Activated CD8-positive, alpha-beta memory T cell treated with anti-CD3 and anti-CD28 coated beads, Interleukin-2, amount 10 ng/mL, durations not matched to agents 7 days and 5 days (primary cell): ENCODE measurements around the gene GTF3A. TPM values are rescaled to one million over a fixed set of nuclear protein-coding genes. Genes with fewer than 3 reads are reported as not detected.
"Not testable (repeated sequence)": the region's sequence is repeated elsewhere in the genome, so short reads cannot be mapped to it uniquely, and the experiment has no call there.

Experiments
- ATAC-seq: fragments of 150-1000 bp; cut with Tn5 transposase; one replicate; pipeline ENCODE4 v1.10.0; 2021; ENCODE audit warnings: moderate library complexity
- CTCF ChIA-PET: fragments of 350-600 bp; sonication (Branson Sonifier 250); formaldehyde crosslinking; loops from one replicate; lab custom pipeline; 2021; ENCODE audit warnings: antibody characterized with exemption; lab: Charles Lee
- DNase-seq: peaks from one replicate; pipeline ENCODE4 v3.0.0-alpha.2; 2020
- H3K27ac Mint-ChIP-seq: one replicate; pipeline ENCODE4 v1.8.0; 2021; ENCODE audit warnings: mild to moderate bottlenecking, mixed read lengths
- H3K27me3 Mint-ChIP-seq: one replicate; pipeline ENCODE4 v1.8.0; 2021; ENCODE audit warnings: mixed read lengths
- H3K36me3 Mint-ChIP-seq: one replicate; pipeline ENCODE4 v1.8.0; 2021; ENCODE audit warnings: mild to moderate bottlenecking, mixed read lengths
- H3K4me1 Mint-ChIP-seq: one replicate; pipeline ENCODE4 v1.8.0; 2021; ENCODE audit warnings: mixed read lengths
- H3K4me3 Mint-ChIP-seq: one replicate; pipeline ENCODE4 v1.8.0; 2021; ENCODE audit warnings: mild to moderate bottlenecking, moderate library complexity, mixed read lengths
- H3K9me3 Mint-ChIP-seq: one replicate; pipeline ENCODE4 v1.8.0; 2022; ENCODE audit warnings: low read depth, mixed read lengths
- total RNA-seq, 2 experiments: library from RNA; stranded (reverse); gene quantifications; one replicate each; pipeline ENCODE4 v1.2.3, GENCODE V29; 2021

Gene GTF3A
- total RNA-seq, 2 experiments from 2014 or later = 189 to 225 TPM

DNA sequence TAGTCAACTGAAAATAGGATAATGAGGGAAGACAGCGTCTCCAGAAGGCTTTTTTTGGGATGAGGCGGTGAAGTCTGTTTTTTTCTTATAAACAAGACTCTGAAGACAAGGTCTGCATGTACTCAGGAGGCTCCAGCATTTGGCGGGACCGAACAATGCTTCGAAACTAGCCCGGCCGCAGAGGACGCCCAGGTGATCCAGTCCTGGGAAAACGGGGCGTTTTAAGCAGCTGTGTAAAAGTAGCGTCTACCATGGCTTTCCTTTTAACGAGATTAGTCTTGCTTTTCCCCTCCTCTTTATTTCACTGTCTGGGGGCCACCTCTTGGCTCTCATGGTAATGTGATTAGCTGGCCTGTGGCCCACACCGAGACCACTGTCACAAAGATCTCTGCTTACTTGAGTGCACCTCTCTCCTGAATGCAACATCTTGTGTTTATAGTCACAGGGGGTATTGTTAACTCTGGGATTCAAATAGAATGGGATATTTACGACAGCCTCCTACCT, 29.4 kb upstream of the GTF3A start:
- H3K4me3 Mint-ChIP-seq = no peak overlapping the region
- no peaks in the 10 kb centered on the region for H3K4me1 Mint-ChIP-seq
- peaks cover 18% of the 10 kb centered on the region for H3K27me3 Mint-ChIP-seq
- H3K27ac Mint-ChIP-seq = no peak overlapping the region
- CTCF ChIA-PET = interaction anchor here (1.8 kb wide), 1 partner anchor 432 kb away, joined by 6 read pairs; no protein-coding TSS in a partner anchor
- H3K36me3 Mint-ChIP-seq = no peaks in the 10 kb centered on the region
- DNase-seq (no peak), ATAC-seq (no peak)
- H3K9me3 Mint-ChIP-seq = no peaks in the 10 kb centered on the region

DNA sequence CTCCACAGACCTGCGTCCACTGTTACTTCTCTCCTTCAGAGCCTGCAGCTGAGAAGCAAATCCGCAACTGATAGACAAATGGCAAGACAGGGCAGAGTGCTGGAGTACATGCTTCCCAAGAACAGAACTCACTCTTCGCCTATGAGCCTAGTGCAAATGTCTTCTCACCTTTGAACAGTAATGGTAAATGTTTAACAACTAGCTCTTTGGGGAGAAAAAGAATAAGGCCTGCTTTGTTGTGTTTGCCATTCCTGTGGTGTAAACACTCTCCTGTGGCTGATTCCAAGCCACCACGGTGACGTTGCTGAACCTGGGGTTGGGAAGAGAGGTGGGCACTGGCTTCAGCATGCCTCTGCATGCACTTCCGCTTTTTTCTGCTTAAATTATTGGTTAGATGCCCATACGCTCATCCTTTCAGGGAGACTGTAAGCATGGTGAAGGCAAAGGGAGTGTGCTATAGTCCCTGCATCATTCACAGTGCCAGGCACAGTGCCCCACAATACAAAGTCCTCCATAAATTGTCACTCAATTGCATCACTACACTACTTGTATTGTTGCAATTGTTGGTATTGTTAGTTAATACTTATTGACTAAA, 28.1 kb upstream of the GTF3A start:
- DNase-seq (no peak), ATAC-seq (no peak)
- CTCF ChIA-PET = interaction anchor here (1.0 to 1.8 kb wide), 2 partner anchors 34 to 430 kb away, joined by 3 to 6 read pairs; no protein-coding TSS in a partner anchor
- H3K27ac Mint-ChIP-seq = no peak overlapping the region
- peaks cover 18% of the 10 kb centered on the region for H3K27me3 Mint-ChIP-seq
- H3K4me3 Mint-ChIP-seq = no peak overlapping the region
- no peaks in the 10 kb centered on the region for H3K9me3 Mint-ChIP-seq
- H3K36me3 Mint-ChIP-seq = no peaks in the 10 kb centered on the region
- H3K4me1 Mint-ChIP-seq = peaks cover 1% of the 10 kb centered on the region

DNA sequence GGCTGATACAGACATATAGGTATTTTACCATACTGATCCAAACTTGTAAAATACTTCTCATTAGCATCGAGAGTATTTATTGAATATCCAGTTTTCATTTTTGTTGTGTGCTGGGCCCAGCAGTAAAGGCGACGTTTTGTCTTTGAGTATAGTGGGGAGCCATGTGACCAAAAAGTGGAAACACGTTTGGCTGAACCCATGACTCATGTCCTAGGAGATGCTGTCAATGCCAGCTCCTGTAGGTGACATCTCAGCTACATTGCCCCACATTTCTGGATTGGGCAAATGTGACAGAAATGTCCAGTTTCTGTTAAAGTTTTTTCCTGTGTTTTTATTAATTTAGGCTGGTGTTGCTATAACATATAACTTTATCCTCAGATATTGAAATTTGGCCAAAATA, 26.1 kb upstream of the GTF3A start:
- no peak overlapping the region for H3K27ac Mint-ChIP-seq
- CTCF ChIA-PET = no interaction called here
- ATAC-seq = no peak
- no peak for DNase-seq
- H3K4me1 Mint-ChIP-seq = peaks cover 1% of the 10 kb centered on the region
- H3K4me3 Mint-ChIP-seq = no peak overlapping the region
- no peaks in the 10 kb centered on the region for H3K36me3 Mint-ChIP-seq
- peaks cover 14% of the 10 kb centered on the region for H3K27me3 Mint-ChIP-seq
- H3K9me3 Mint-ChIP-seq = no peaks in the 10 kb centered on the region

DNA sequence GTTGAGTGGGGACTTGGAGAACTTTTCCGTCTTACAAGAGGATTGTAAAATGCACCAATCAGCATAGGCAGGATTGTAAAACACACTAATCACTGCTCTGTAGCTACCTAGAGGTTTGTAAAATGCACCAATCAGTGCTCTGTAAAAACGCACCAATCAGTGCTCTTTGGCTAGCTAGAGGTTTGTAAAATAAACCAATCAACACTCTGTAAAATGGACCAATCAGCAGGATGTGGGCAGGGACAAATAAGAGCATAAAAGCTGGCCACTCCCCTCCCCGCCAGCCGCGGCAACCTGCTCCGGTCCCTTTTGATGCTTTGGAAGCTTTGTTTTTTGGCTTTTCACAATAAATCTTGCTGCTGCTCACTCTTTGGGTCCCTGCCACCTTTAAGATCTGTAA, 24.0 kb upstream of the GTF3A start:
- DNase-seq, H3K36me3 Mint-ChIP-seq, H3K27me3 Mint-ChIP-seq, H3K4me1 Mint-ChIP-seq, ATAC-seq, H3K4me3 Mint-ChIP-seq, H3K9me3 Mint-ChIP-seq, H3K27ac Mint-ChIP-seq: not testable (repeated sequence)
- CTCF ChIA-PET = interaction anchor here (1.0 to 1.9 kb wide), 2 partner anchors 12 to 26 kb away, joined by 3 to 4 read pairs; no protein-coding TSS in a partner anchor

DNA sequence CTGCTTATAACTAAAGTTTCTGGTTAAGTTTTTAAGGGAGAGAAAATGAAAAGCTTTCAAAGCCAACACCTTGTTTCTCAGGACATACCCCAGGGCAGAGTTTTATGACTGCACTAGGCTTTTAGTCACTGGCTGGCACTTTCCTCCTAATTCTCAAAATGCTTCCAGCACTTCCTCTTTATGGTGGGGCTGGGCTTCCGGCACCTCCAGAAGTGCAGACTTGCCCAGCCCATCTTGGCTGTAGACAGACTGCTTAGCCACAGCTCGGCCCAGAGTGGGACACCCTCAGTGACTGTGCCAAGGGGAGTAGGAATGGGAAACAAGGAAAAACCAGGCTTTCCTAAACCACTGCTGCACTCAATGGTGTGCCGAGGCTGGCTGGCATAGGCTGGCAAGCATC, 23.2 kb upstream of the GTF3A start:
- Mint-ChIP-seq H3K4me3 (no peak overlapping the region), H3K27ac (no peak overlapping the region), H3K4me1 (peaks cover 10% of the 10 kb centered on the region), H3K36me3 (no peaks in the 10 kb centered on the region), H3K27me3 (peaks cover 6% of the 10 kb centered on the region), H3K9me3 (no peaks in the 10 kb centered on the region)
- ATAC-seq (no peak), DNase-seq (no peak)
- CTCF ChIA-PET = interaction anchor here (1.3 to 1.9 kb wide), 4 partner anchors 20 to 425 kb away, joined by 3 to 5 read pairs (median 4); no protein-coding TSS in a partner anchor

DNA sequence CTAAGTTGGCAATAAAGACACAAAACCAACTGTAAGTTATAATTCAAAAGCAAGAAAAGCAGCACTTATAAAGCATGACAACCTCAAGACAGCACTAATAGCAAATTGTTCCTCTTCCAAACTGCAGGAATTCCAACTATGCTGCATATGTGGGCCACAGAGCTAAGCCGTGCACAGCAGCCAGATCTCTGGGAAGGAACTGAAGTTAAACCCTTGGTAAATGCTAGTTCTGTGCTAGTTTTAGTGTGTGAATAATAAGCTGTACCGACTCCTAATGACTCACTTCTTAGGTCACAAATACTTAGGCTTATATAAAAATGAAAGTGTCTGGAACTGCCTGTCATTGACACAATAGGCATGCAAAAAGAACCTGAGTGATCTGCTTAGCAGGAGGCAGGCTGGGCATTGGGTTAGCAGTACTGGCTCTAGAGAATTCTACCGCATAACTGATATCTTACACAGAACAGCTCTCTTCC, 21.2 kb upstream of the GTF3A start:
- H3K4me3 Mint-ChIP-seq = no peak overlapping the region
- no peaks in the 10 kb centered on the region for H3K36me3 Mint-ChIP-seq
- DNase-seq (no peak), ATAC-seq (no peak)
- H3K27ac Mint-ChIP-seq = no peak overlapping the region
- H3K4me1 Mint-ChIP-seq = peaks cover 14% of the 10 kb centered on the region
- CTCF ChIA-PET = interaction anchor here (0.5 to 1.6 kb wide), 3 partner anchors 41 to 424 kb away, joined by 3 read pairs; no protein-coding TSS in a partner anchor
- no peaks in the 10 kb centered on the region for H3K9me3 Mint-ChIP-seq
- H3K27me3 Mint-ChIP-seq = peaks cover 18% of the 10 kb centered on the region

DNA sequence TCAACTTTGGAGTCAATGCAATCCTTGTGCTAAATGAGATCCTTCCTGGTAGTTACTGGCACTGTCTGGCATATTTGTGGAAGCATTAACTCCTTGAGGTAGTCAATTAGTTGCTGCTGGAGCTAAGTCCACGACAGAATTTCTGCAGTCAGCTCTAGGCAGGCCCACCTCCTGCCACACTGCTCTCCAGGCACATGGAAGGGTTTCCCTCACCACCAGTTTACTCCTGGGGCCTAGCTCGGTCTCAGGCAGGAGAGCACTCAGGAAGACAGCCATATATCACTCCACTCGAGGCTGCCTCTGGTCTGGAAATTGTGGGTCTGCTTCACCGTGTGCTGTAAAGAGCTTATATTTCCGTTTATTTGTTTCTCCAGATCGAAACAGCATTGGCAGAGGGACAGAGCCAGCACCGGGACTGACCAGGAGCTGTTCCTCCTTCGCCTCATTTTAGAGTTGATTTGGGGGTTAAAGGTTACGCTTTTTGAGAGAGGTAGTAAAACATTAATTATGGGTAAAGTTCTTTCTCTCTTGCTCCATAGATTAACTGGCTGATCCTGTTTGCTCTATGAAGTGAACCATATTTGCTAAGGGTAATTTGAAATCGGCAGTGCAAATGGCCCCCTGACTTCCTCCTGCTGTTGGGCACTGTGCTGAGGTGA, 20.6 kb upstream of the GTF3A start:
- peaks cover 14% of the 10 kb centered on the region for H3K4me1 Mint-ChIP-seq
- DNase-seq (no peak), ATAC-seq (no peak)
- H3K4me3 Mint-ChIP-seq = no peak overlapping the region
- CTCF ChIA-PET = interaction anchor here (1.1 to 1.6 kb wide), 2 partner anchors 42 to 423 kb away, joined by 3 read pairs; no protein-coding TSS in a partner anchor
- no peak overlapping the region for H3K27ac Mint-ChIP-seq
- peaks cover 16% of the 10 kb centered on the region for H3K27me3 Mint-ChIP-seq
- H3K9me3 Mint-ChIP-seq = no peaks in the 10 kb centered on the region
- no peaks in the 10 kb centered on the region for H3K36me3 Mint-ChIP-seq

DNA sequence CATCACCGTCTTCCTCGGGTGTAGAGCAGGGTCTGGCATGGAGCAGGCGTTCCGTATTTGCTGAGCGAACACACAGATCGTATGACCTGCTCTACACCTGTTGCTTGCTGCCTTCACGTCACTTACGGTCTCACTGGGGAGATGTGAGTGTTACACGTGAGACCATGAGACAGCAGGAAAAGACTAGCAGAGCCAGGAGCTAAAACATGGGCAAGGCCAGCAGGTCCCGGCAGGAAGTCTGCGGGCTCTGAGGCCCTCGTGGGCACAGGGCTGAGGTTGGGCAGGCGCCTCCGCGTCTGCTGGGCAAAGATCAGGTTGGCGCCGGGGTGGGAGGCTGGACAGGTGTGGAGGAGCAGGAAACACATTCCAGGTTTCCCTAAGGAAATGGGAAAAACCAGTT, 19.7 kb upstream of the GTF3A start:
- CTCF ChIA-PET = interaction anchor here (1.0 to 1.5 kb wide), 2 partner anchors 48 to 422 kb away, joined by 3 to 5 read pairs; no protein-coding TSS in a partner anchor
- no peak for ATAC-seq
- peaks cover 23% of the 10 kb centered on the region for H3K27me3 Mint-ChIP-seq
- H3K36me3 Mint-ChIP-seq = no peaks in the 10 kb centered on the region
- DNase-seq = no peak
- no peak overlapping the region for H3K27ac Mint-ChIP-seq
- no peak overlapping the region for H3K4me3 Mint-ChIP-seq
- peaks cover 14% of the 10 kb centered on the region for H3K4me1 Mint-ChIP-seq
- no peaks in the 10 kb centered on the region for H3K9me3 Mint-ChIP-seq

DNA sequence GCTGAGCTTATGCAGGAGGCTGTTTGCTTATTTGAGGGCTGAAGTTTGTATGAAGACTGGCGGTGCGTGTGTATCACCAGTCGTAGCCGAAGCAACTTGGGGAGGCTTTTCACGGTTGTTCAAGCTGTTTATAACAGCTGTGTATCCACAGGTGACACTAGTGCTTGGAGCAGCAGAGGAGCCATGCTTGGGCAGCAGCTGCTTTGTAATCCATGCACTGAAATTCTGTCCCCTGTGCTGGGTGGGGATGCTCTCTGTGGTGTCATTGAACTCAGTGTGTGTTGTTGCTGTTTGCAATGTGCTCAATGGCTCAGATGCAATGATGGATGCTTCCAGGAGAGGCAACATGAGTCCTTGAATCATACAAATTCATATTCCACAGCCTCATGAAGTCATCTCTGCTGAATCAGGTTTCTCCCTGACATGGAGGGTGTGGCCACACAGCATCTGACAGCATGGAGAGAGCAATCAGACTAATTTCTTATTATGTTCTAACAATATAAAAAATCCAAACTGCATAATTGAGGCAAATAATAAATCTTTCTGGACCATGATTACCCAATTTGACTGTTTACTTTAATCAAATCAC, 18.8 kb upstream of the GTF3A start:
- CTCF ChIA-PET = interaction anchor here (1.0 to 1.6 kb wide), 5 partner anchors 27 to 421 kb away, joined by 3 to 6 read pairs (median 4); no protein-coding TSS in a partner anchor
- Mint-ChIP-seq H3K9me3 (no peaks in the 10 kb centered on the region), H3K4me1 (peaks cover 14% of the 10 kb centered on the region), H3K27me3 (peaks cover 27% of the 10 kb centered on the region), H3K36me3 (no peaks in the 10 kb centered on the region), H3K4me3 (no peak overlapping the region), H3K27ac (no peak overlapping the region)
- DNase-seq (no peak), ATAC-seq (no peak)

DNA sequence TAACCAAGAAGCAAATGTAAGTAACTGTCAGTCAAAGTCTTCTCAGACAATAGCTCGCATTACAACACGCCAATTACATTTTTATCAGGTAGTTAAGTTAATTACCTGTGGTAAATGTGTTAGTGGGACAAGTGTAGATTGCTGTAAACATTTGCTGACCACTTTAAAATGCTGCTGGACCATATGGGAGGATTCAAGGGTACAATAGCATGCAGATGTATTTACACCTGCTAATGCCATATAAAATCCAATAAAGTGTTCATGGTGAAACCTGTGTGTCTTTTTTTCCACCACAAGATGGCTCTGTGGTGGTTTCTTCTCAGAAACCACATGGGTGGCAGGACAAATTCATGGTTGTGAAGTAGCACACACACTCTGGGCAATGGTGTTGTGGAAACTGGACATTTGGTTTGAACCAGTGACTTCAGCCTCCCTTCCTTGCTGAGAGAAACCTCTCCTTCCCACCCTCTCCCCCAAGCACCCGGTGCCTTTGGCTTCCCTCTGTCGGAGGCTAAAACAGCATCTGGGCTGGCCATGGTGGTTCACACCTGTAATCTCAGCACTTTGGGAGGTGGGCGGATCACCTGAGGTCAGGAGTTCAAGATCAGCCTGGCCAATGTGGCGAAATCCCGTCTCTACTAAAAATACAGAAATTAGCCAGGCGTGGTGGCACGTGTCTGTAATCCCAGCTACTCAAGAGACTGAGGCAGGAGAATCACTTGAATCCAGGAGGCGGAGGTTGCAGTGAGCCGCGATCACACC, 18.1 kb upstream of the GTF3A start:
- ATAC-seq (peak; percentile 73), DNase-seq (peak; percentile 58)
- no peaks in the 10 kb centered on the region for H3K9me3 Mint-ChIP-seq
- H3K27ac Mint-ChIP-seq = peak overlapping the region; percentile 15
- no peak overlapping the region for H3K4me3 Mint-ChIP-seq
- CTCF ChIA-PET = interaction anchor here (0.8 to 1.6 kb wide), 5 partner anchors 27 to 420 kb away, joined by 4 to 6 read pairs (median 5); no protein-coding TSS in a partner anchor
- H3K36me3 Mint-ChIP-seq = no peaks in the 10 kb centered on the region
- H3K4me1 Mint-ChIP-seq = peaks cover 13% of the 10 kb centered on the region
- peaks cover 32% of the 10 kb centered on the region for H3K27me3 Mint-ChIP-seq

DNA sequence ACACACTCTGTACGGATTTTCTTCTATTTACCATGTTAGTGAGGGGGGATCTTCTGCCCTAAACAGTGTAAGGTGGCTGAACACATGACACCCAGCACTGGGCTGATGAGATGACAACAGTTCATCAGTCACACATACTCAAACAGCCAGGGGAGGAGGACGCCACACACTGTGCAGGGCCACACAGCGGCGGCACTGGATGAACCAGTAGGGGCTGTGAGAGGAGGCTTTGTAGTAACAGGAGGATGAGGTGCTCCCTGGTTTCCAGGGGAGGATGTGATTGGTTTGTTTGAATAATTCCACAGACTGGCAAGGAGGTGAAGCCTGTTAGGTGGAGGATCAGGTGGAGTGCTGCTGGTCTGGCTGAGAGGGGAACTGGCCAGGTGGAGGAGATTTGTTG, 16.3 kb upstream of the GTF3A start:
- H3K4me1 Mint-ChIP-seq = peaks cover 13% of the 10 kb centered on the region
- H3K27me3 Mint-ChIP-seq = peaks cover 45% of the 10 kb centered on the region
- H3K36me3 Mint-ChIP-seq = no peaks in the 10 kb centered on the region
- DNase-seq (no peak), ATAC-seq (no peak)
- no peak overlapping the region for H3K4me3 Mint-ChIP-seq
- CTCF ChIA-PET = no interaction called here
- no peak overlapping the region for H3K27ac Mint-ChIP-seq
- no peaks in the 10 kb centered on the region for H3K9me3 Mint-ChIP-seq

DNA sequence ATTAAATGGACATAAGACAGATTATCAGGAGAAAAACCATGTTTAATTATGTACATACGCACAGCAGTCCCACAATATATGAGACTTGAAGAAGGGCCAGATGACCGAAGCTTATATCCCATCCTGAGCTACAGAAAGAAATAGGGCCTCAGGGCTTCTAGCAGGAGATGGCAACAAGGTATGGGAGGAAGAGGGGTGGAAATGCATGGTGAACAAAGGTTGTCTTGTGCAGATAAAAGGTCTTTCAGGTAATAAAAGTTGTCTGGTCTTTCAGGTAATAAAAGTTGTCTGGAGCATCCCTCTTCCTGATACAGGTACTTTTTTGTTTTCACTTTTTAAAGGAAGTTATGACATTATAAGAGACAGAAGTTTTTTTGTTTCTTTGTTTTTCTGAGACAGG, 15.4 kb upstream of the GTF3A start:
- Mint-ChIP-seq H3K4me3 (no peak overlapping the region), H3K9me3 (no peaks in the 10 kb centered on the region), H3K36me3 (no peaks in the 10 kb centered on the region), H3K27me3 (peaks cover 51% of the 10 kb centered on the region), H3K27ac (no peak overlapping the region), H3K4me1 (peaks cover 7% of the 10 kb centered on the region)
- ATAC-seq (no peak), DNase-seq (no peak)
- CTCF ChIA-PET = interaction anchor here (1.1 kb wide), 1 partner anchor 17 kb away, joined by 3 read pairs; no protein-coding TSS in a partner anchor
